Fibroblast of pulmonary artery (primary cell): ENCODE data around the gene NUDT7.

Source experiments
- DNase-seq: peaks from one replicate; pipeline ENCODE4 v3.0.0-alpha.2; 2010; ENCODE audit warnings: low read depth
- H3K4me3 ChIP-seq: replicated peaks from 2 replicates; pipeline ENCODE4 v1.5.1; 2011; ENCODE audit warnings: low read depth, mild to moderate bottlenecking, control low read depth, low read length, moderate library complexity
- CTCF ChIP-seq: IDR thresholded peaks from 2 replicates; pipeline ENCODE4 v1.5.1; 2011; ENCODE audit warnings: mild to moderate bottlenecking, control low read depth, low read length, inconsistent platforms; ENCODE audit errors: missing control alignments

NUDT7 gene

GRCh38 chr16:77790009-77790372 is 67.7 kb downstream of the NUDT7 start:
- H3K4me3 ChIP-seq = no peak overlapping the region
- no peak for TF ChIP-seq CTCF
- DNase-seq = no peak

- DNase-seq = no peak
- no peak overlapping the region for H3K4me3 ChIP-seq
- no peak for TF ChIP-seq CTCF
These were observed 68.6 kb downstream of the NUDT7 start for GRCh38 chr16:77790912-77791311.
